Fibroblast of gingiva (primary cell): ENCODE data around the gene KCNJ15.
"Not testable (repeated sequence)": the region's sequence is repeated elsewhere in the genome, so short reads cannot be mapped to it uniquely, and the experiment has no call there.

ENCODE experiments used
- DNase-seq: peaks from one replicate; pipeline ENCODE4 v3.0.0-alpha.2; 2011; ENCODE audit warnings: low read depth

KCNJ15 gene

DNA sequence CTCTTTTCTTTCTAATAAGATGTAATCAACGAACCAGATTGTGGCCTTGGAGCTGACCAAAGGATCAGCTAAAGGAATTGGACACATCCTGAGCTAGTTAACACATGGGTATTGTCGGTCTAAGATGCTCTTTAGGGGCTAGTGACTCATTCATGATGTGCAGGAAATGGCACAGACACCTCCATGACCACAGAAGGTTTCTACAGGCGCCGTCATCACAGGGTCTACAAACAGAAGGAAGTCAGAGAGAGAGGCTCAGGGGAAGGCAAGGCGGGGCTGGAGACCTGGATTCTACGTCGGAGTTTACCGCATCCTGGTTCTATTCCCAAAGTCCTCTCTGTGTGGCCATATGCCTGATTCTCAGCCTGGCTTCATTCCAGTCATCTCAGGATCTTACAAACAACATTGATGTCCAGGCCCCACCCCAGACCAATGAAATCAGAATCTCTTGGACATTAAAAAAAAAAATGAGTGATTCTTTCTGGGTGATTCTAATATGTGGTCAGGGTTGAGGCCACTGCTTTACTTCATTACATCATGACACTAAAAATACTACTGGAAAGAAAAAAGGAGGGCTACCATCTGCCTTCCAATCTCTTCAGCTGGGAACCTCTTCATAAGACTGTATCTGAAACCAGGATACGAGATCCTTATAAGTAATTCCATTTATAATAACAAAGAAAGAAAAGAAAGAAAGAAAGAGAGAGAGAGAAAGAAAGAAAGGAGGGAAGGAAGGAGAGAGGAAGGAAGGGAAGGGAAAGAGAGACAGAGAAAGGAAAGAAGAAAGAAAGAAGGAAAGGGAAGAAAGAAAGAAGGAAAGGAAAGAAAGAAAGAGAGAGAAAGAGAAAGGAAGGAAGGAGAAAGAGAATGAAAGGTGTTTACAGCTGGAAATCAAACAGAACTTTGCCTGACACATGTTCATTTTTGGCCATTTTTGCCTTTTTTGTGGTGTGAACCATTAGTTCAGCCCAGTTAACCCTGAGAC is 11.6 kb upstream of the KCNJ15 start:
- peak; percentile 72 for DNase-seq

DNA sequence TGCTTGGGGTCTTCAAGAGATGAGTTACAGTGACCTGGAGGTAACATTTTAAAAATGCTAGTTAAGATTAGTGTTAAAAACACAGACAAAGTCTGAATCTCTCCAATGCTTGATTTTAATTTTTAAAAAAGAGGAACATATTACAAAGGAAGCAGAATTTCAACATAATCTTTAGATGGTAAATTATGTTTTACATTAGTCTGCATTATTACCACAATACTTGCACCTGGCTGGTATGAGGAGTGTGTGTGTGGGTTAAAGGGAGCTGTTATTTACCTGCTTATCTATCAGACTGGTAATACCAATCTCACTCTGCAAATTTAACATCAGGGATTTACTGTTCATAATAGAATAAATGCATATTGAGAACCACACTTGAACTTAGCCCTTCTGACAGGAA is 10.3 kb upstream of the KCNJ15 start:
- DNase-seq: no peak

DNA sequence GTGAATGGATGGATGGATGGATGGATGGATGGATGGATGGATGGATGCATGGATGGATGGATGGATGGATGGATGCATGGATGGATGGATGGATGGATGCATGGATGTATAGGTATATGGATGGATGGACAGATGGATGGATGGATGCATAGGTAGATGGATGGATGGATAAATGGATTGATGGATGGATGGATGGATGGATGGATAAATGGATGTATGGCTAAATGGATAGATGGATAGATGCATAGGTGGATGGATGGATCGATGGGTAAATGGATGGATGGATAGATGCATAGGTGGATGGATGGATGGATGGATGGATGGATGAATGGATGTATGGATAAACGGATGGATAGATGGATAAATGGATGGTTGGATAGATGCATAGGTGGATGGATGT is 9.7 kb upstream of the KCNJ15 start:
- not testable (repeated sequence) for DNase-seq

DNA sequence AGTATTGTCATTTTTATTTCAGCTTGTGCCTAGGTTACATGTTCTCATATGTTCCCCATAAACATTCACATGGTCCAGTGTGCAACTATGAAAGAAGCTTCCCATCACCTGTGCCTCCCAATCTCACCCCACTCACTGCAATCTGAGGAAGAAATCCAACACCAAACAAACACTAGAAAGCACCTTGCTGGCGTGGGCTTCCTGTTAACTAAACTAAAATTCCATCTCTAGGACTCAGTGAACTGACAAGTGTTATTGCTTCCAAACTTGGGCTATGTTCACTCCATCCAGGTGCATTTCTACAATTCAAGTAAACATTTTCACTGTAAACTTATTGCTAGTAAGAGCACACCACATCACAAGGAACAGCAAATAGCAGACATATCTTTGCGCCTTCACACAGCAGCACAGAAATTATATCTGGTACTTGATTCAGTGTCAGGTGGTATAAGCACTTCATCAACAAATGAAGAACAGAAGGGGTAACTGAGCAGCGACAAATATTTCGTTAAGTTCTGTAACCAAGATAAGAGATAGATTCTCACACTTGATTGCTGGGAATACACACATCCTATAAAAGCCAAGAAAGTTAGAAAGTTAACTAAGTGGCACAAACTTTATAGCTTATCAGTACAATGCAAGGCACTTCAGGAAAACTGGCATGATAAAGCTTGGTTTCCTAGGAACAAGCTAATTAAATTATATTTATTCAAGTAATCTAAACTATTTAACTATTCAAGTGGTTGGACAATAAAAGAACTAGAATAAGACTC is 8.9 kb upstream of the KCNJ15 start:
- no peak for DNase-seq

DNA sequence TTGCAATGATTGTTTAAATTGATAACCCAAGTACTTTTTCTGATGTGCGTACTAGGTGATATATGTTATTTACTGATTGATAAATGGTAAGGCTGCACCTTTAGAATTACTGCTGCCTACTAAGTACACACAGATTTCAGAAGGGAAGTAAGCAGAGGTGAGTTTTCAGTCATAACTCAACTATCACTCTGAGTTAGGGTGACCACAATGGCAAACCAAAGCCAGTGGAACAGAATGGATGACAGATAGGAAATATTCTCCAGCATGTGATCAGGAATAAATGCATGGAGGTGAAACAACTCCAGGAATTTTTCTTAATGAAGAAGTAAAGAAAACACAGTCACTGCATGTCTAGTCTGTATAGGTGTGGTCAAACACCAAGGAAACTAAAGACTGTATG is 7.5 kb upstream of the KCNJ15 start:
- no peak for DNase-seq

DNA sequence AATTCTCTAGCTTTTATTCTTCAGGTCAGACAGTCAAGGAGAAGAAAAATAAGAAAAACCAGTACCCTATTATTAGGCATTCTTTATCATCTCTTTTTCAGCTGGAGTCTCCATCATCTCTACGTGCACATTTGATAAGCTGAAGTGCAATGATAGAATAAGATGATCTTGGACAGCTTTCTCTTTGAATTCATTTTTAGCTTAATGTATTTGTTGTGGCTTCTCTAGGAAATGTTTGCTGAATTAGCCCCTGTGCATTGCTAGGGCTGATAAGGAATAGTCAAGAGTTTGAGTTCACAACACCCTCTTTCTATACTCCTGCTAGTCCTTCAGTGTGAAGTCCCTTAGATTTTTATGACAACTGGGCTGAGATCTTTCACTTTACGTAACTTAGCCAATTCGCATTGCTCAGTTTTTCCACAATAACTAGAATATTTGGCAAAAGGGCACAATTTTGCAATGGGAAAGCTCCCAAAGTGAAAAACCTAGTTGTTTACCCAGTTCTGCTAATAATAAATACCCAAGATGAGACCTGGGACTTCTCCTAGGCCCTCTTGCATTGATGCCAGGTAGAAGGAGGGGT is 7.0 kb upstream of the KCNJ15 start:
- DNase-seq: peak; percentile 56

DNA sequence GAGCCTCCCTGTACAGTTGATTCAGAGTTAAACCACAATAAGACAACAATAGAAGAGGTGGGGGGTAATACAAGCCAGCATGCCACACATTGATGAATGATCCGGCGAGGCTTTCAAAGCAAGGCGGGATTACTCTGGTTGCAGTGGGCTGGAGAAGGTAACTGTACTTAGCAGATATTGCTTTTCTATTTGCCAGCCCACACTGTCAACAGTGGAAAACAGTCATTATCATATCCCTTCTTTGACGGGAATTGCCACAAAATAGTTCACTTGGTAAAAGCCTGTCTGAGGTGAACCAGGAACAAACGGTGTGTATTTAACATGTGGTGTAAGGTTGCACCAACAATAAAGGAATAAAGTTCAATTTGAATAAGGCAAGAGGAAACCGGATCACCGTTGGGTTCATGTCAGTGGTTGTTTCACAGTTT is 5.8 kb upstream of the KCNJ15 start:
- no peak for DNase-seq

DNA sequence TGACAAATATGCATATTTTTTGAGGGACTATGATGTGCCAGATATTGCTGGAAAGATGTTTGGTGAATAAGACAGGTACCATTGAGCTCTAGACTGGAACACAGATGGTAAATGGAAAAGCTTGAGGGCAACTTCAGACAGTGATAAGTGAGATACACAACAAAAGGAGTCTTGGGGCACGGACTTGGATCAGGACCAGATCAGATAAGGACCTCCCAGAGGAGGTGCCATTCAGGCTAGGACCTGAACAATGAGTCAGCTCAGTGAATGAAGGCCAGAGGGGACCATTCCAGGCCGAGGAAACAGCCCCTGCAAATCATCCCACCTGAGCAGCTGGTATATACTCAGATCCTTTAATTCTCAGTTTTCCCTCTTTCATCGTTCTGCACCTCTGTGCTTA is 1.8 kb upstream of the KCNJ15 start:
- DNase-seq: no peak

DNA sequence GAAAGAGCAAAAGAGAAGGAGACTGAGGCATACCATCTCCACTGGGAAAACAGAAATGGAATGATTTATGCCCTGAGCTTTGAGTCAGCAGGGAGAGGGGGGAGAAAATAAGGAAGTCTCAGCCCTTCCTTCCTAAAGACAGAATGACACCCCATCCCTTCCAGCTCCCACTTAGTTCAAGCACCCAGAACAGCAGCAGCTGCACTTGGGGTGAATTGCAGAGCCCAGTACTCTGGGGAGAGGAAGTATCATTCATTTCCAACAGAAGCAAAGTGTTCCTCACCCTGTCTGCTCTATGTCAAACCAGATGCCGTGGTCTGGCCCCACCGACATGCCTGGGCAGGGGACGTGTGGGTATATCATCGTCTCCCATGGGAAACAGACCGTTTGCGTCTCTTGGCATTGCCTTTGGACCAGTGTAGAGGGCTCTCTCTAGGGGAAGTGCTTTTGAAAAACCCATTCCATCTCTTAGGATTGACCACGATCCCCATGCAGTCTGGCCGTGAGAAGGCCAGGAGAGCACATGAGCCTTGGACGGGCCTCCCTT is 1.1 kb upstream of the KCNJ15 start:
- DNase-seq: no peak

DNA sequence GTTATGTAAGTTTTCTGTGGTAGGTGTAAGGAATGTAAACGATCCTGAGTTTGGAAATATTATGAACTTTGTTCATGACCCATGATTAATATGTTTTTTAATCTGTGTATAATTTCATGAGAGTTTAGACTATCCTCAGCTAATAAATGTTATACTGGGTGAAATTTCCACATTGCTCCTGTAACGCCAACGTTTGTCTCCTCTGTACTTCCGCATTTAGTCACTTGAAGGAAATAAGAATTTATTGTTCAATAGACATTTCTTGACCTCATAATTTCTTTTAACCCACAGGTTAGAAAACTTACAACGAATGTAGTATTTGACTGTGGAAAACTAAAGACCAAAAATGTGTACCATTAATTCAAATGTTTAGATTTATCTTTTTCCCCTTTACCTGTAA is 876 bp downstream of the KCNJ15 start:
- no peak for DNase-seq

DNA sequence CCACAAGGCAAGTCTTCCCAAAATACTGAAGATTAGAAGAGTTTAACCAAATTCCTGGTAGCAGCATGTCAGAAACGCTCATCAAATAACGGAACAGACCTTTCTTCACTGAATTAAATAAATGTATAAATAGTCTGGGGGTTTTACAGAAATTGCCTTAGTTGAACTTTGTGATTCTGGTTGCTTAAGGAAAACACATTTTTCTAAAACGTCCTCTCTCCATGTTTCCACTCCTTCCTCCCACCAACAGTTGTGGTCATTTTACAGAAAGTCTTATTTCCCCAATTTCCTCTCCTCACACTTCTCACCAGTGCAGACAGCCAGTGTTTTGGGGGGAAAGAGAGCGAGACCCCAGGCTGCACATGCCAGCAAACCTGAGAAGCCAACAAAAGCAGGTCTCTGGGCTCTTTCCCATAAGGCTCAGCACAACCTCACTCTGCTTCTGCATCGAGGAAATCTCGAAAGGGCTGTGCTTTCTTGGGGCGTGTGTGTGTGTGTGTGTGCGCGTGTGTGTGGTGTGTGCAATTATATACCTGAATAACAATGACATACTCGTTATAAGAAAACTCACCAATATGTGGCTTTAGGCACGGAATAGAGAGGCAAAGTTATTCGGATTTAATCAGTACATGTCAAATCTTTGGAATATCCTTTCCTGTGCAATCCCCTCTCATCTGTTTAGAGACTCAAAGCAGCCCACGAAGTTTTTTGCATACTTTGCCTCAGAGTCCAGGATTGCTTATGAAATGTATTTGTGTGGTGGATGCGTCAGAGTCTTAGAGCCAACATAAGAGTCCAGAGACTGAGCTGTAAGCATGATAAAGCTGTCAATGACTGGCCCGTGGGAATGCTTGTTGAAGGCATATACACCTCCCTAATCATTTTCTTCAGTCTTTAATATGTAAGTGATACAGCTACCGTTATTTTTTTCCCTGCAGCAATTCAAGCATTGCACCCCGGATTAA is 2.0 kb downstream of the KCNJ15 start:
- DNase-seq: peak; percentile 35

DNA sequence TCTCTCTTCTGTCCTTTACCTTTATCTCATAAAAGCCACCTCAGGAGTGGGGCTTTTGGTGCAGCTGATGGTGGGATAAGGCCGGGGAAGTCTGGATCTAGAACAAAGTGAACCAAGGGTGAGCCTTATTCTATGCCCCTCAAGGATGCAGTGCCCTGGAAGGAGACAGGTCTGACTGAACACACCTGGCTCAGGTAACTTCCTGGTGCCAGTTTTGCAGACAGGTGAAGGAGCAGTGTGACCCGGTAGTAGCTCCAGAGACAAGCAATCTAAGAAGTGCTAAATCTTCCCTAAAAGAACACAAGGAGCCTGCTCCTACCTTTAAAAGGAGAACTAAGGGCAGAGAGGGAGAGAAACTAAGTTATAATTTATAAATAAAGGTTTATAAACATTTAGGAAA is 2.9 kb downstream of the KCNJ15 start:
- no peak for DNase-seq

DNA sequence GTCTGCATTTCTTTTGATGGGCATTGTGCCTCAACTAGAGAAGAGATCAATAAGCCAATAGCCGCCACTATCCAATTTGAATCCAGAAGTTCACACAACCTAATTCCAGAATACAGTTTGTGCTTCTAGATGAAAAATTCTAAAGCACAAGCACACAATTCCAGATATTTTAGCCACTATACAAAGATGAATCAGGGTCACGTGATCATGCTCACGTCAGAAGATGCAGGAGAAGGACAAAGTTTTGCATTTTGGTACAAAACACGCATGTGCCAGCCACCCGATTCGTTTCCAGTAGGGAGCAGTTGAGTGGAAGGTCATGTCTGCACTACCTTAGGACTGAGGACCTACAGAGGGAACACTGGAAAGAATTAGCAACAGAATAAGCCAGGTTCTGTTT is 3.6 kb downstream of the KCNJ15 start:
- DNase-seq: no peak

DNA sequence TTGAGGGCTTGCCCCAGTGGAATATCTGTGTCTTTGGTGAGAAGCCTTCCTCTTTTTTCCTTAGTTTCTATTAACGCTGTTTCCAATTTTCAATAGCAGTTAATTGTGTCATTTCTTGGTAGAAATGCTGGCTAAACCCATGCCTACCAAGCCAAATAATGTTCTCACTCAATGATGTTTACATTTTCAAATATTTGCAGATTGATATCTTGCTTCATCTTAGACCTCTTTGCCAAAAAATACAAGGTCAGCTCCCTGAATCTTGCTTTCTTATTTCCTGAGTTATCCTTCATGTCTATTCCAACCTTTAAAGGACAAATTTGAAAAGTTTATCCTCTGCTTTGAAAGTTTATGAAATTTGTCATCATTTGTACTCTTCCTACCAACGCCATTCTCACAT is 5.1 kb downstream of the KCNJ15 start:
- peak; percentile 77 for DNase-seq

DNA sequence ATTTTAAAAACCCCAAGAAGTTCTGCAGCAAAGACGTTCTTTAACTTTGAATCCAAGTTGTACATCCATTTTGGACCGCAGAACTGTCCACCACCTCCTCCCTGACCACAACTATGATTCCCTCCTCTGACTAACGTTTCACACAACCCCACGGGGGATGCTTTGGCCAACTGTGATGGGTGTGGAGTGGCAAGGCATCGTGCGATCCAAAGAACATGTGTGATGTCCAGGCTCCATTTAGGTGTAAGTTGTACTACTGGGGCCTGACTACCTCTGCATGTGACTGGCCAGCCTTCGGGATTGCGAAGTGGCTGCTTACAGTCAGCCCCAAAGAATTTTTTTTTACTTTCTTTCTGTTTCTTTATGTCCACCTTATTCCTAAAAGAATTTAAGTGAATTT is 6.7 kb downstream of the KCNJ15 start:
- peak; percentile 86 for DNase-seq

DNA sequence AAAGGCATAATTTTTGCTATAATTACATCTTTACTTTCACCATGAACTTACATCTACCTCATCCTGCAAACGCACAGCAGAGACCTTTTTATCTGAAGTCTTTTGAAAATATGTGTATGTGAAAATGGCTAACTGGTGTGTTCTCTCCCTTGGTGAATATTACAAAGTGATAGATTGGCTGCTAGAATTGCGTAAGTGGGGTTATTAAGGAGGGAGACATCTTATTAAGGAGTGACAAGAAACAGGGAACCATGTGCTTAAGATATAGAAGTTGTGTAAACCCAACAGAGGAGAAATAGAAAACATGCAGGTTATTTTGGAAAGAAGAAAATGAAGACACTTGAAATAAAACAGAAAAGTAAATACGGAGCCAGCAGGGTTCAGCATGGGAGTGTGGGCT is 7.8 kb downstream of the KCNJ15 start:
- no peak for DNase-seq

DNA sequence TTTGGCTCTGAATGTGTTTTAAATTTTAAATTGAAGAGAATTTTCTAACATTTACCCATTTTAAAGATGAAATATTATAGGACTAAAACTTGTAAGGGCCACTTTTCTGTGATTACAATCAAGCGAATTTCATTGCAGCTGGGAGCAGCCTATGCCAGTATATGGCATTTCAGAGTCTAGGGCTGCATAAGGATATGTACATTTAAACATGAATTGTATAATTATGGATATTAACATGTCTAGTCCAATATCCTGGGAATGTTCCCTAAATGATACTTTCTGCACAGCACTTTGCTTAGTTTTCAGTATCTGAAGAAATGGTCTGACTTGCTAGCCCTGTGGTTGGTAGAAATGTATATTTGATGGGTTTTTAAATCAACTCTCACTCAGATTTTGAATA is 8.4 kb downstream of the KCNJ15 start:
- DNase-seq: no peak

DNA sequence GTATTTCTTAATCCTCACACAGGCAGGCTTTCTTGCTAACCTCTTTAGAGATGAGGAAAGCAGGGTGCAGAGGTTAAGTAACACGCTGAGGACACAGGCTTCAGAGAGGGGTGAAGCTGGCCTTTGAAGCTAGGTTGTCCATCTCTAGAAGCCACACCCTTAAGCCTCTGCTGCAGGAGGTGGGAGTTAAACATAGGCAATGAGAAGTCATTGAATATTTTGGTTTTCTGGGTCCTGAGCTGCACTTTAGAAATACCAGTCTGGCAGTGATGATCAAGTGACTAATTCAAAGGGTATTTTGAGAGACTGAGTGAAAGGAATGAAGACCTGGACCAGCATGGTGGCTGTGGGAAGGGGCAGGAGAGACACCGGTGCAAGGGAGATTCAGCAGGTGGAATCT is 9.9 kb downstream of the KCNJ15 start:
- peak; percentile 78 for DNase-seq

DNA sequence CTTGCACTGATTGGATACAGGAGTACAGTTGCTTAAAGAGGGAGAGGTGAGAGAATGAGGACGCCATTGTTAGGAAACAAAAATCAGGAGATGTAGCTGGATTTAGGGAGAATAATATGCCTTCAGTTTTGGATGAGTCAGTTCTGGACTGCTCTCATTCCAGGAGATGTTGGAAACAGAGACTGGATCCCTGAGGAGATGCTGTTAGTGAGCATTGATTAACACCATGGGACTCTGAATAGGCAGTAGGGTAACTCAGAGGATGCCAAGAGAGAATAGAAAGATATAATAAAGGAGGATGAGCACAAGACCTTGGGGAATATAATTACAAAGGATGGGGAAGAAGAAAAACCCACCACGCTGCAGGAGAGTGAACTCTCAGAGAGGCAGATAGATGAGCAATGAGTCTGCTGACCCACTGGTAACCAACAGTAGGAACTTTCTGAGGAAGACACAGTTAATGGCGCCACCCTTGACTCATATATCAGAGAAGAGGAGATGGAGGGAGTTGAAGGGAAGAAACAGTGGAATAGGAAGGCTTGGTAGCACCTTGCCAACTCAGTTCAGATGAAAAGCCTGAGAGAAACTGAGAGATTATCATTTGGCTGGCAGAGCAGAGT is 10.5 kb downstream of the KCNJ15 start:
- DNase-seq: peak; percentile 52

DNA sequence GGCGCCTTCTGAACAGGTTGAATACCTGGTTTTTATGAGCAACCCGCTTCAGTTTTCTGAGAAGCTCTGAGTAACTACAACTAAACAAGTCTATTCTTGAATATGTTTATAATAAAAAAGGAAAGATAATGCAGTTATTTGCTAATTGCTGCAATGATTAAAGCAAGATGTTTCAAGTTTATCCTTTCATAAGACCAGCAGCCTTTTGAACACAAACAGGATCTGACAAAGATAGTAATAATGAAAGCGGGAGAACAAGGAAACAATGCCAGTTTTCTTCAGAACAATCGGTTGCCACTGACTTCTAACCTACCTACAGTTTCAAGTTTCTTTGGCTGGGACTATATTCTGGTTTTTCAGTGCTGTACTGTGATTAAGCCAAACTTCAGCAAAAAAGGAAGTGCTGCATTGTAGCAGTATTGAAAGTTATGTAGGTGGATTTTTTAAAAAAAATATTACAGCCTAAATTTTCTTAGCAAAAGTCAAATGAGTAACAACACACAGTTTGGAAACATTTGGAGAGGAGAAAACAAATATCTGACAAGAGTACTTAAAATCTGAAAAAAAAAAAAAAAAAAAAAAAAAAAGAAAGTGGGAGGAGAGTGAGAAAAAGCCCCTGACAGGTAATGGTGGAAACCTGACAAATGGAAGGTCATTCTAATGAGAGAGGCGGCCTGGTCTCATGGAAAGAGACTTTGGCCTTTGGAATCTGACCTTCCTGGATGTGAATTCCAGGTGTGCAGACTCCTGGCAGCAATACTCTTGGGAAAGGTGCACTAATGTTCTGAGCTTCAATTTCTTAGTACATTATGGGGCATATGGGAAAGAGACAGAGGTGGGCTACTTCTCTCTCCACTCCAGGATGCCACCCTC is 11.4 kb downstream of the KCNJ15 start:
- DNase-seq: peak; percentile 93
